GM18499 (cell line): Measurements from ENCODE around the gene BCAN.

Experiments
- ATAC-seq: cut with Tn5 transposase; IDR thresholded peaks from one replicate; pipeline ENCODE4 v1.9.1; 2021; ENCODE audit warnings: moderate number of reproducible peaks; ENCODE audit not compliant: insufficient read depth, unreplicated experiment

BCAN gene

GRCh38 chr1:156692441-156692924 is 50.6 kb downstream of the BCAN start:
- ATAC-seq = no peak

DNA sequence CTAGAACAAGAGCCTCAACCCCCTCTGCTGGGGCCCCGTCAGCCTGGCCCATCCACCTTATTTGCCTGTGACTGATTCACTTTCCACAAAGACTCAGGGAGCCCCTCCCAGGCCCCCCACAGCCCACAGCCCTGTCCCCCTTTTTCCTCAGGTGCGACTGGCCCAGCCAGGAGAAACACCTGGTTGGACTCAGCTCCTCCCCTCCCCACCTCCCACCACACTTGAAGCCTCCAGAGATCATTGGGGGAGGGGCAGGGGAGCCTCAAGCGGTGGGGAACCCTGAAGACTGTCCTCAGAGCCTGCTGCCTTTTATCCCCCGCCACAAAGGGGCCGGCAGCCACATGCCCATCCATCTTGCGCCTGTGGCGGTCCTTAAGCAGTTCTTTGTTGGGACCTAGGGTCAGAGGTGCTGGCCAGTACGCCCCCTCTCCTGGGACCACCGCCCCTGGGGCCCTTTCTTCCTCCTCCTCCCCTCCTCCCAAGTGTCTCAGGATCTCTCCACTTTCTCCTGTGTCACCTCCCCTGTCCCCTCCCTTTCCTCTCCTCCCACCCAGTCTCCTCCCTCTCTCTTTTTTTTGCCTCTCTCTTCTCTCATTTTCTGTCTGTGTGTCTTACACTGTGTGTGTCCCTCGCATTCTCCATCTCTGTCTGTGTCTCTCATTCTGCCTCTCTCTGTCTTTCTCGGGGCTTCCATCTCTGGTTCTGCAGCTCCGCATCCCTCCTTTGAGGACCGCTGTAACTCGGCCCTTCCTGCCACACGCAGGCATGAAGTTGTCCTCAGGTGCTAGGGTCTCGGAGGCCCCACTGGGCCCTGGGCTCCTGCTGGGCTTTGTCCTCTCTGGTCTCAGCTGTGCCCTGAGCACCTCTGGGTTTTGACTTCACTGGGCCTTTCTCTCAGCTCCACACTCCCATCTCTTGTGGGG is 51.3 kb downstream of the BCAN start:
- no peak for ATAC-seq

DNA sequence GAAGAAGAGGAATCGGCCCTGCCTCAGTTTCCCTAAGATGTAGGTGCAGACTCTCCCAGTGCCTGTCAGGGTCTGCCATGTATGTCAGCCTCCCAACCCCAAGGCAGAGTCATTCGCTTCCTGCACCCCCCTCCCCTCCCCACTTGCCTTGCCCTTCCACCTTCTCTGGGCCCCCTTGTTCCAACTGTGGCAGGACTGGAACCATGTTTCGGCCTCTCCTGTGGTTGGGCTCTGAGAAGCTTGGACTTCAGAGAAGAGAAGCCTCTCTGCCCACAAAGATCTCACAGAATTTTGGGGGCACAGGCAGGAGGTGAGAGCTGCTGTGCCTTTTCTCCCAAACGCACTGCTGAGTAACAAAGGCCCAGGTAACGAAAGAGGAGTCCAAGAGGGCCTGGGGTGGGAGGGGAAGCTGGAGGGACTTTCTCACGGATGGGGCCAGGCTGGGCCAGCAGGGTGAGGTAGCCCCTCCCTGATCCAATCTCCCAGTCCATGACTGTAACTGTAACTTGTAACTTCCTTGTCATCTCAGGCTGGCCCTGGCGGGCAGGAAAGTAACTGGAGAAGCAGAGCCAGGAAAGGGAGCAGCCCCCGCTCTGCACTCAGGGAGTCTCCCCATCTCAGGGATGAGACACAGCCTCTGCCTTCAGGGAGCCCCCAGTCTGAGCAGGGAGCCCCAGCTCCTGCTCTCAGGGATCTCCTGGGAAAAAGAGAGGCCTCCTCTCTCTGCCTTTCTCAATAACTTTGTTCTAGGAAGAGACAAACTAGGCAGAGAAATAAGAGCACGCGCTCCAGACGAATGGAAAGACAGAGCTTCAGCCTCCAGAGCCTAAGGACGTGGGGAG is 52.2 kb downstream of the BCAN start:
- no peak for ATAC-seq

DNA sequence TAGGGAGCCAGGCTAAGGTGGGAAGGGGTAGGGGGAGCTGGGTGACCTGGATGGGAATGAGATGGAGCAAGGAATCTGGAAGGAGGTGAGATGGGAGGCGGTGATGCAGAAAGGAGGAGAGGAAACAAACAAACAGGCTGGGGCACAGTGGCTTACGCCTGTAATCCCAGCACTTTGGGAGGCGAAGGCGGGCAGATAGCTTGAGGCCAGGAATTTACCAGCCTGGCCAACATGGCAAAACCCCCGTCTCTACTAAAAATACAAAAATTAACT is 52.7 kb downstream of the BCAN start:
- no peak for ATAC-seq

GRCh38 chr1:156696755-156697154 is 54.8 kb downstream of the BCAN start:
- ATAC-seq = no peak

DNA sequence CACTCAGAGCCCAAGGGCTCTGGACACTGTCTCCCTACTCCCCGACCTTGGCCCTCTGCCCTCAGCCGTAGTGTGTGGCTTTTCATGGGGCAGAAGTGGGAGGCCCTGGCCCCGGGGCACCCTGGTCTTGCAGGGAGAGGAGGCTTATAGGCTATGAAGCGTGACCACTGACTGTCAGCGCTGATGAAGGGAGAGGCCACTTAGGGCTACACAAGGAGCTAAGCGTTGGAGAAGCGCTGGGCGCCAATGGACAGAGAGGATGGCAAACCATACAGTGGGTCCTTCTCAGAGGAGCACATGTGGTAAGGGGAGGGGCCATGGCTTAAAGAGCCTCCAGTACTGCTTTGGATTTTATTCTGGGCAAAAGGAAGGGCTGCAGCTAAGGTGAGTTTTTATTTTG is 55.6 kb downstream of the BCAN start:
- no peak for ATAC-seq

DNA sequence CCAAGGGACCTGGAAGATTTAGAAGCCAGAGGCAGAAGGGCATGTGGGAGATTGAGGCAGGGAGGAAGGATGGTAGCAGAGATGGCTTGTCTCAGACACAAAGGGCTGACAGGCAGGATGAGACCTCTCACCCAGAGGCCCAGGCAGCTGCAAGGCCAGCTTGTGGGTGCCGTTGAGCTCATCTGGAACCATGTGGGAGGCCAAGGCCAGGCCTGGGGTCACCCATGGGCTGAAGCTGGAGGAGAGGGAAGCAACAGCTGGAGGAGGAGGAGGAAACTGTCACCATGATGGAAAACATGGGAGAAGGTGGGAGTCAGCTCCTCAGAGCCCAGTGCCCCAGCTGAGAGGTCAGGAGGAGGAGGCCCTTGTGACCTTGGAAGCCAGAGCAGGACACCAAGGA is 57.1 kb downstream of the BCAN start:
- no peak for ATAC-seq

GRCh38 chr1:156700736-156701531 is 59.0 kb downstream of the BCAN start:
- no peak for ATAC-seq

GRCh38 chr1:156703336-156703735 is 61.4 kb downstream of the BCAN start:
- ATAC-seq = no peak

DNA sequence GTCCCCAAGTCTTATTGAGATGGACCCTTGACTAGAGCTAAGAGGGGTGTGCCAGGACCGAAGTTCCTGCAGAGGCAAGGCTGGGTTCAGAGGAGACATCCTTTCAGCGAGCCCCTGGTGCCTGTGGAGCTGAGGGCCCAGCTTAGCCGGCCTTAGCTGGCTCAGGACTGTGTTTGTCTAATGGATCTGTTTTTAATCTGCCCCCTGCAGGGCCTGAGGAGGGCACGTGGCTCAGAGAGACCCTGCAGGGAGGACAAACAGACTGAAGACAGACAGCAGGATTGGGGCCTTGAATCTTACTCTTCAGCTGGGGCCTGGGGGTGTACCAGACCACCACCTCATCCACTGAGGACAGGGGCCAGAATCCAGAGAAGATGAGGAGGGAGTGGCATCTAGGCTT is 61.8 kb downstream of the BCAN start:
- no peak for ATAC-seq

- ATAC-seq = no peak
Measured at GRCh38 chr1:156704166-156704711, 62.3 kb downstream of the BCAN start.

DNA sequence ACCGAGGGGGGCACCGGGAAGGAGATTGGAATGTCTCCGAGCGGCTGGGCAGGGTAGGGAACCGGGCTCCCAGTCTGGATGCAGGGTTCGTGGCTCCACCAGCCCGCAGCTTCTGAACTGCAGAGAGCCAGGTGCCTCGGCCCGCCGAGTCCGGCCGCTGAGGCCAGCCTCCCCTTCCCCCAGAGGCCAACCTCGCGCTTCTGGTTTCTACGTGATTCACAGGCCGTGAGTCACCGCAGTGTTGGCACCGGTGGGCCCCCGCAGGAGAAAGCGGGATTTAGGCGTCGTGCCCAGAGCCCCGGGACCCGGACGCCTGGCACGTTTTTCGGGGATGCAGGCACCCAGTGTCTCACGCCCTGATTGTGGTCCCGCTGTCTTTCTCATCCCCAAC is 63.0 kb downstream of the BCAN start:
- ATAC-seq = no peak

DNA sequence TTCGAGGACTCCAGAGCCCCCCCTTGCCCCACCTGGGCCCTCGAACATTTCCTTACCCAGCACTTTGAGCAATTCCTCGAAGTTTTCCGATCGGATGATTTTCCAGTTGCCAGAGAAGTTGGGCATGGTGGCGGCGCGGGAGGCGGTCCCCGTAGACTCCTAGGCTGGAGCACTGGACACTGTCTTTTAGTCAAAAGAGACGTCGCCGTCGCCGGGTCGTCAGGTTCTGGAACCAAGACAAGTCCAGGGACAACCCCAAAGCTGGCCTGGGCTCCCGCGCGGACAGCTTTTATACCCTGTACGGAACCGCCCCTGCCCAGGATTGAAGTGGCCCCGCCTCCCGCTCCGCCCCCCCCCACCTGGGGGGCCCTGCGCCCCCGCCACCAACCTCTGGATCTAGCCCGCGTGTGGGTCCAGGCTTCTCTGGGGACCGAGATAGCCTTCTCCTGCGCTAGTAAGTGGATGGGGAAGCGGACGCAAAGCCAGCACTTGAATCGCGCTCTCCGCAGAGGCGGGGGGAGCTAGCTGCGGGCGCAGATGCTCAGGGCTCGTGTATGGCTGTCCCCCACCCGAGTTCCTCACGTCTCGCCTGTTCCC is 63.5 kb downstream of the BCAN start, which contains the start of gene CRABP2:
CRABP2 (minus strand) TSS at position 263 of the 597 bp plus-strand sequence; CDS start at position 126, 137 bp downstream.
- no peak for ATAC-seq

DNA sequence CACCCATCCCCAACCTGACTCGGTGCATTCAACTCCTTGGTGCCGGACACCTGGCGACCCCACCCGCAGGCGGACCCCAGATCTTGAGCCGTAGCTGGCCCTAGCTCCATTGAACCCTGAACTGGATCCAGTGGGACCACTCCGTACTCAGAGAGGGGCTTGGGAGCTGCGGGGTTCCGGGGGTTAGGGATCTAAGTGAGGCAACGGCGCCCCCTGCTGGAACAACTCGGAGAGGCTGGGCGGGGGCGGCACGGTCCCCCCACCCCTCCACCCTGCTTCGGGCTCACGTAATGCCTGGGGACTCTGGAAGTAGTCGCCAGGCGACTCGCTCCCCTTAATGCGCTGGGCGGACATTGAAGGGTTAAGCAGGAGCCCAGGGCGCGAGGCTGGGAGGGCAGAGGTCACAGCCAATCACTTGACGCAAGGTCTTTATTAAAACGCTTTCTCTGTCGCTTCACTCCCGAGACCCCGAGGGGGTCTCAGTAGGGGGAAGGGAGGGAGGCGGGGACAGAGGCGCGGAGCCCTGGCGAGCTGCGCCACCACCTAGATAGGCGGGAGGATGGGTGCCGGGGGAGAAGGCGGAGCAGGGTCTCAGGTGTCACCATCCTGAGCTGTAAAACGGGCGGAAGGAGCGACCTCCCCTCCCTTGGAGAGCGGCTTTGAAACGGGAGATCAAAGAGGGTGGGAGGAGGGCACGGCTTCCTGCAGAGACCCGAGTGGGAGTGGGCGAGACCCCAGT is 64.2 kb downstream of the BCAN start:
- no peak for ATAC-seq

- no peak for ATAC-seq
Measured at GRCh38 chr1:156706657-156707416, 64.9 kb downstream of the BCAN start.

GRCh38 chr1:156707417-156708217 is 65.7 kb downstream of the BCAN start:
- ATAC-seq = no peak

DNA sequence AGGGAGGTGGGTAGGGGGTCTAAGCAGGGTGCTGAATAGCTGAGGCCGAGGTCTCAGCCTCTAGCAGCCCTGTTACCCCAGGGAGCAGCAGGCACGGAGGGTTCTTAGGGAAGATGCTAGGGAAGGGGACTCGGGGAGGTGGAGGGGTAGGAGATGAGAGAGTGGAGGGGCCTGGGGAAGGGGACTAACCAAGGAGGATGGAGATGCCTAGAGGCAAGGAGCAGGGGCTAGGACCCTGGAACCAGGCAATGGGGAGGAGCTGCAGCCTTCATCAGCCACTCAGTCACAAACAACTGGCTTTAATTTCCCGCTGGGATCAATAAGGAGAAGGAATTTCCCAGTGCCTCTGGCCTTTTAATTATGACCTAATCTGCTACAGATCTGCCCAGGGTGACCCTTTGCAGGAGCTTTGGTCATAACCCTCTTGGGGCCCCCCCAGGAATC is 66.3 kb downstream of the BCAN start:
- no peak for ATAC-seq

DNA sequence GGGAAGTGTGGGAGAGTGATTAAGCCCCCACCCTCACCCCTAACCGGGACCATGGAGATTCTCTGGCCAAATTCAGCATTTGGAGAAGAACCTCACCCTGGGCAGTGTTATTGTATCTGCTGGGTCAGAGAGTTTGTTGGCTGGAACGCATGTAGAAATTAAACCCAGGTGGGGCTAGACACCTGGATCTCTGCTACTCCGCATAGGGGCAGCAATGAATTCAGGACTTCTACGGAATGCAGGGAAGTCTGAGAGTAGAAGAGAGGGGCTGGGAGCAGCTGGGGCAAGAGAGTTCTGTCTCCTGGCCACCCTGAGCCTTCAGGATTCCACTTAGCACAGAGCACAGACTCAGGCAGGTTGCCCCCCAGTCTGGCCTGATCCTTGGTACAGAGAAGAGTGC is 67.1 kb downstream of the BCAN start:
- ATAC-seq = no peak
